Activated effector memory CD4-positive, alpha-beta T cell treated with anti-CD3 and anti-CD28 coated beads, Interleukin-2, amount 50 U/mL, for 16 hours (primary cell): ENCODE results near the gene RANBP17.
"Not testable (repeated sequence)": the region's sequence is repeated elsewhere in the genome, so short reads cannot be mapped to it uniquely, and the experiment has no call there.

Experiments used
- DNase-seq: peaks from one replicate; pipeline ENCODE4 v3.0.0-alpha.2; 2020

RANBP17 gene

GRCh38 chr5:170960567-170960966 lies 98.7 kb downstream of the RANBP17 start:
- DNase-seq, result no peak

- no peak for DNase-seq
Observed at GRCh38 chr5:170963521-170963920, 101.7 kb downstream of the RANBP17 start.

DNA sequence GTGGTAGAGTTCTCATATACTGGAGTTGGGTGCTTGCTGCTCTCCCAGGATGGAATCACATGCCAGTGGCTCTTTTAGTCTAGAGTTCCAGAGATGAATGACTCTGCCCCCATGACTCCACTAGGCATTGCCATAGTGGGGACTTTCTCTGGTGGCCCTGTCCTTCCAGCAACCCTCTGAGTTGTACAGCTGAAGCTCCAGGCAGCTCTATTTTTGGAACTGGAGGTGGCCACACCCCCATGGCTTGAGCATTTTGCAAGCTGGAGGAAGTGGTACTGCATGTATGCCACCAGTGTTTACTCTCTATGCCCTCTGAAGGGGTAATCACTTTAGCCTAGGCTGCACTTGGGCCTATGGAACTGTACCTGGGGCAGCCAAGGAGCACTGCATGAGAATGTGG lies 112.6 kb downstream of the RANBP17 start:
- DNase-seq, result no peak

DNA sequence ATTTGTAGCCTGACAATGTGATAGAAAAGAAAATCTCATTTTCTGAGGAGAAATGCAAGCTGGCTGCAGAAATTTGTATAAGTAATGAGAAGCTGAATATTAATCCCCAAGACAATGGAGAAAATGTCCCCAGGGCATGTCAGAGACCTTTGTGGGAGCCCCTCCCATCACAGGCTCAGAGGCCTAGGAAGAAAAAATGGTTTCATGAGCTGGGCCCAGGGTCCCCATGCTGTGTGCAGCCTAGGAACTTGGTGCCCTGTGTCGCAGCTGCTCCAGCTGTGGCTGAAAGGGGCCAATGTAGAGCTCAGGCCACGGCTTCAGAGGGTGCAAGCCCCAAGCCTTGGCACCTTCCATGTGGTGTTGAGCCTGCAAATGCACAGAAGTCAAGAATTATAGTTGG lies 118.4 kb downstream of the RANBP17 start:
- not testable (repeated sequence) for DNase-seq

- no peak for DNase-seq
Observed at GRCh38 chr5:170985486-170985885, 123.7 kb downstream of the RANBP17 start.

- DNase-seq, result no peak
Observed at GRCh38 chr5:170986598-170986997, 124.8 kb downstream of the RANBP17 start.

DNA sequence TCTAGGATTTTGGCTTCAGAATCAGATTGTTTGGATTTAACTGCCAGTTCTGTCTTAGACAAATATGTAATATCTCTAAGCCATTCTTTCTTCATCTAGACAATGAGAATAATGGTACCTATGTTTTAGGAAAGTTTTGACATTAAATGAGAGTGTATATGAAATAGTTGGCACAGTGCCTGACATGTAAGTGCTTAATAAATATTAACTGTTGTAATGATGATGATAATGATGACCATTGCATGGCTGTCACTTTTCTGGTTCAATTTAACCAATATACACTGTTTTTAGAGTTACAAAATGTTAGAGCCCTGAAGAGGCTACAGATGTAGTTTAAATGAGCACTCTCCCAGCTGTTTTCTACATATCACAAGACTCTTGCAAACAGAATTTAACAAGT lies 131.7 kb downstream of the RANBP17 start:
- no peak for DNase-seq

- no peak for DNase-seq
Observed at GRCh38 chr5:171010086-171010485, 148.3 kb downstream of the RANBP17 start.

- no peak for DNase-seq
Observed at GRCh38 chr5:171010816-171011215, 149.0 kb downstream of the RANBP17 start.

DNA sequence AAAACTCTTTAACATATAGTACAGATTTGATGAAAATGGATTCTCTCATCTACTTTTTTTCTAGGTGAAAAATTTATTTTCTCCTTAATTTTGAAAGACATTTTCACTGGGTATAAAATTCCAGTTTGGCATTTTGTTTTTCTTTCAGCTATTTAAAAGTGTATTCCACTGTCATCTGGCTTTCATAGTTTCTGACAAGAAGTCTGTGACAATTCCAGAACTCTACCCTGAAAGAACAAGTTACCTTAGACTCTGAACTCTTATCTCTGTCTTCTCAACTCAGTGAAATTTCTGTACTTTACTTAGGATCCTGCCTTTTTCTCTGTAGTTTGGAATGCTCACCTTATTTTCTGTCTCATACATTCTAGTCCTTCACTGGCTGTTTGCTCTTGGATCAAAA lies 161.7 kb downstream of the RANBP17 start:
- no peak for DNase-seq

DNA sequence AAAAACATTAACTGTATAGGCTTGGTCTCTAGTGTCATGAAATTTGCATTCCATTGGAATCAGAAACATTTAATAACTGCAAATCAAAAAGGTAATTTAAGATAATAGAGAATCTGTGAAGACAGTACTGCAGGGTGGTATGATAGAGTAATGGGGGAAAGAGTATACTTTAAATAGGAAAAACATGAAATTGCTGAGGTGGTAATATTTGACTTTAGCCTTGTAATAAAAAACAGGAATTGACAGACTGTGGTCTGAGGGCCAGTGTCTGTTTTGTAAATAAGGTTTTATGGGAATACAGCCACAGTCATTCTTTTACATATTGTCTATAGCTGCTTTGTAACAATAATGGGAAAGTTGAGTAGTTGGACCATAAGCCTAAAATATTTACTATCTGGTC lies 162.3 kb downstream of the RANBP17 start:
- DNase-seq, result no peak

- DNase-seq, result no peak
Observed at GRCh38 chr5:171029401-171029800, 167.6 kb downstream of the RANBP17 start.

DNA sequence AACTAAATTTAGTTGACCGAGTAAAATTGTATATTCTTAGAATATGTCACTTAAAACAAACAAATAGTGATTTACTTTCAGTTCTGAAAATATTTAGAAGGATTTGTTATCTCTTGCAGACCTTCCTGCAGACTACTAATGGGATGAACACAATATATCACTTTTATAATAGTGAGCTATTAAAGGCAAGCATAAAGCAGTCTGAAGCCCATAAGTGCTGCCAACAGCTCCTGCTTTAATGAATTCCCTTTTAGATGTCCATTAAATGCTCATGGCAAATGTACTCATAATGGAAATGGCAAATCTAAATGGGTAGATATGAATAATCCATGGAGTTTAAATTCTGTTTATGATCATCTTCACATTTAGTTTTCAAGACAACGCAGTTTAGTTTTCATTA lies 170.2 kb downstream of the RANBP17 start:
- no peak for DNase-seq

DNA sequence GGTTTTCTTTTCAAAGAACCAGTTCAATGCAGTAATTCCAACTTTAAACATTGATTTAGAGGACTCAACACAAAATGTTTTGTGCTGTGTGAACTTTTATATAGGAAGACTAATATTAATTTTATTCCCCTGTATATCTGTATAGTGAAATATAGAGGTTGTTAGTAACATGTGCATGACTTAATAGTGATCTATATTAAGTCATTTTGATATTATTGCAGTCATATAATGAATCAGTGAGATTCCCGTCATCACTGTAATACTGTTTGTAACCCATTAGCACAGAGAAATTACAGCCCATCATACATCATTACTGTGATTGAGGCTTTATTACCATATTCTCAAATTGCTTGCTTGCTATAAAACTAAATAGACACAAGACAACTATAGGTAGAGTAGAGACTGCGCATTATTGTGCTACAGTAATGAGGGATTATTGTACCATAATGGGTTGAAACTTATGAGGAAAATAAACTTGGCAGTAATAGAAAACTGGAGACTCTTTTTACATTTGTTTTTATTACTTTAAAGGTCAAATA lies 170.7 kb downstream of the RANBP17 start:
- no peak for DNase-seq

DNA sequence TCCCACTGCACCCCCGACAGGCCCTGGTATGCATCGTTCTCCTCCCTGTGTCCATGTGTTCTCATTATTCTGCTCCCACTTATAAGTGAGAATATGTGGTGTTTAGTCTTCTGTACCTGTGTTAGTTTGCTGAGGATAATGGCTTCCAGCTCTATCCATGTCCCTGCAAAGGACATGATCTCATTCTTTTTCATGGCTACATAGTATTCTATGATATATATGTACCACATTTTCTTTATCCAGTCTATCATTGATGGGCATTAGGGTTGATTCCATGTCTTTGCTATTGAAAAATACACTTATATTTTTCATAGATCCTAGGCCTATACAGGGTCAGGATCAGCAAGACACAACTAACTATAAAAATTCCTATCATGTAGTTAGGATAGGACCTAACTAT lies 180.1 kb downstream of the RANBP17 start:
- not testable (repeated sequence) for DNase-seq

GRCh38 chr5:171050916-171051315 lies 189.1 kb downstream of the RANBP17 start:
- DNase-seq, result no peak

- DNase-seq, result no peak
Observed at GRCh38 chr5:171055875-171056454, 194.1 kb downstream of the RANBP17 start.

DNA sequence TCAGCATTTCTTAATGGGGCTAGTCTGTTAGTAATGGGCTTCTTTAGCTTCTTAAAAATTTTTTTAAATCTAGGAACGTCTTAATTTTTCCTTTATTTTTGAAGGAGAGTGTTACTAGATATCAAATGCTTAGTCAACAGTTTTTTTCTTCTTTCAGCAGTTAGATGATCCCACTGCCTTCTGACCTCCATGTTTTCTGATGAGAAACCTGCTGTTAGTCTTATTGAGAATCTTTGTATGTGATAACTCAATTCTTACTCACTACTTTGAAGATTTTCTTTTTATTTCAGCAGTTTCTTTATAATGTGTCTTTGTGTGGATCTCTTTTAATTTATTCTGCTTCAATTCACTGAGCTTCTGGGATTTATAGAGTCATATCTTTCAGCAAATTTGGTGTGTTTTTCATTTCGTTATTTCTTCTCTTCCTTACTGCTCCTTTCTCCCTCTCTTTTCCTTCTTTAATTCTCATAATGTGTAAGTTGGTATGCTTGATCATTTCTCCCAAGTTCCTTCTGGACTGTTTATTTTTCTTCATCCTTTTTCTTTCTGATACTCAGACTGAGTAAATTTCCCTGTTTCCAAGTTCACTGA lies 205.8 kb downstream of the RANBP17 start:
- no peak for DNase-seq

- DNase-seq, result no peak
Observed at GRCh38 chr5:171074747-171075146, 212.9 kb downstream of the RANBP17 start.

GRCh38 chr5:171080186-171080938 lies 218.5 kb downstream of the RANBP17 start:
- no peak for DNase-seq

DNA sequence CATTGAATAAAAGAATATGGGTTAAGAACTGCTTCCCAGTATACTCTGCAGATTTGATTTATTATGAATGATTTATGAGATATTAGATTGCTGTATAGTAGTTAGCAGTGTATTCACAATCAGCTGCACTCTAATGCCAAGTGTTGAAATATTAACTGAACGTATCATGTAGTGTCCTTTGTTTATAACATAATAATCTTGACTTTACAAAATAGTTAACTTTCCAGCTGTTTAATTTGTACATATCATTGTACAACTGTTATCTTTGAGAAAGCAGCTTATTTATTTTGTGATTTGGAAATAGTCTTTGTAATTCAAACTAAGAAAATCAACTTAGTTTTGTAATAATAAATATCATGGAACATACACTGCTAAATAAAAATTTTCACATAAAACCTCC lies 219.5 kb downstream of the RANBP17 start:
- DNase-seq, result no peak

DNA sequence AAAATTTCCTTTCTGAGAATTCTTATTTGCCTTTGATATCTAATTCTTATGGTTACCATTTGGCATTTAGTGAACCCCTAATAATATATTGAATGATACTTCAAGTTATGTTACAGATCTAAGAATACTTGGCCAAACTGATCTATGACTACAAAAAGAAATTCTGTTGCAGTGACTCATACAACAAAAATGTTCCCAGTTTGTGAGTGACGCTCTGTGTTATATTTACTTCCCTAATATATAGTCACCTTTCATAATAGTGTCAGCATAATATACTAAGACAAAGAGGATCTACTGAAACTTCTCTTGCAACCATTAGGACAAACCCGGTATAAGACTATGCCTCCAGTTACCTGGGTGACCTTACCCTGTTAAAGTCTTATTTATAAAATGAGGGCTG lies 230.4 kb downstream of the RANBP17 start:
- DNase-seq, result no peak

DNA sequence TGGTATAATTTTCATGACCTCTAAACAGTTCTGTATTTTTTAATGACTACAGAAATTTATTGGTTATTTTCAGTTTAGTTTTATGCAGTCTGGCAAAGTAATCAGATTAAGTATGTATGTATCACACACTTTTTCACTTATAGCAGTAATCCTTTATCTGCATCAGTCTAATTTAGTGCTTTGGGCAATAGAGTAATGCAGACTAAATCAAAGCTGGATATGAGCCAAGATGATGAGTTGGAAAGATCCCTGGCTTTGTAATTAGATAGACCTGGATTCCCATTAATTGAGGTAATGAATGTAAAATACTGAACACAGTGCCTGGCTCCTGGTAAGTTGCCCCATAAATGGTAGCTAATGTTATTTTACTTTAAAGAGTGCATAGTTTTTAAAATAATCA lies 231.8 kb downstream of the RANBP17 start:
- DNase-seq, result no peak

GRCh38 chr5:171094356-171094755 lies 232.5 kb downstream of the RANBP17 start:
- no peak for DNase-seq
